Measurements from ENCODE around the gene MRPL40. TPM values are rescaled to one million over a fixed set of nuclear protein-coding genes. Genes with fewer than 3 reads are reported as not detected.

The MRPL40 gene
- total RNA-seq, 1 donor from 2014 or later: 24.0 TPM

- intact Hi-C loops (cut with micrococcal nuclease): no loop called here
- Mint-ChIP-seq H3K4me3 (no peak overlapping the region), H3K27ac (peak overlapping the region; percentile 50), H3K4me1 (peaks cover 44% of the 10 kb centered on the region), H3K36me3 (ENCODE audit: low read depth) (peaks cover 7% of the 10 kb centered on the region), H3K27me3 (no peaks in the 10 kb centered on the region), H3K9me3 (no peaks in the 10 kb centered on the region)
- no peak for DNase-seq
- TF ChIP-seq, protein P1, sequence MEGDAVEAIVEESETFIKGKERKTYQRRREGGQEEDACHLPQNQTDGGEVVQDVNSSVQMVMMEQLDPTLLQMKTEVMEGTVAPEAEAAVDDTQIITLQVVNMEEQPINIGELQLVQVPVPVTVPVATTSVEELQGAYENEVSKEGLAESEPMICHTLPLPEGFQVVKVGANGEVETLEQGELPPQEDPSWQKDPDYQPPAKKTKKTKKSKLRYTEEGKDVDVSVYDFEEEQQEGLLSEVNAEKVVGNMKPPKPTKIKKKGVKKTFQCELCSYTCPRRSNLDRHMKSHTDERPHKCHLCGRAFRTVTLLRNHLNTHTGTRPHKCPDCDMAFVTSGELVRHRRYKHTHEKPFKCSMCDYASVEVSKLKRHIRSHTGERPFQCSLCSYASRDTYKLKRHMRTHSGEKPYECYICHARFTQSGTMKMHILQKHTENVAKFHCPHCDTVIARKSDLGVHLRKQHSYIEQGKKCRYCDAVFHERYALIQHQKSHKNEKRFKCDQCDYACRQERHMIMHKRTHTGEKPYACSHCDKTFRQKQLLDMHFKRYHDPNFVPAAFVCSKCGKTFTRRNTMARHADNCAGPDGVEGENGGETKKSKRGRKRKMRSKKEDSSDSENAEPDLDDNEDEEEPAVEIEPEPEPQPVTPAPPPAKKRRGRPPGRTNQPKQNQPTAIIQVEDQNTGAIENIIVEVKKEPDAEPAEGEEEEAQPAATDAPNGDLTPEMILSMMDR (IDR thresholded peaks at IDR 0.05): no peak
- no peak for ATAC-seq (ENCODE audit: low read depth)
- ChIA-PET POLR2A (no interaction called here), CTCF (no interaction called here)
These were observed 9.7 kb upstream of the MRPL40 start for GRCh38 chr22:19422440-19423301.

GRCh38 chr22:19424186-19424500 is 8.2 kb upstream of the MRPL40 start:
- no peak overlapping the region for H3K27ac Mint-ChIP-seq
- ATAC-seq (ENCODE audit: low read depth) (no peak), DNase-seq (no peak)
- H3K4me3 Mint-ChIP-seq: no peak overlapping the region
- TF ChIP-seq, protein P1 (IDR thresholded peaks at IDR 0.05): no peak
- peaks cover 7% of the 10 kb centered on the region for H3K36me3 Mint-ChIP-seq (ENCODE audit: low read depth)
- ChIA-PET POLR2A (interaction anchor here (0.6 kb wide), 1 partner anchor 97 kb away, joined by 4 read pairs; no protein-coding TSS in a partner anchor), CTCF (no interaction called here)
- intact Hi-C loops (cut with micrococcal nuclease): no loop called here
- no peaks in the 10 kb centered on the region for H3K9me3 Mint-ChIP-seq
- peaks cover 49% of the 10 kb centered on the region for H3K4me1 Mint-ChIP-seq
- no peaks in the 10 kb centered on the region for H3K27me3 Mint-ChIP-seq

DNA sequence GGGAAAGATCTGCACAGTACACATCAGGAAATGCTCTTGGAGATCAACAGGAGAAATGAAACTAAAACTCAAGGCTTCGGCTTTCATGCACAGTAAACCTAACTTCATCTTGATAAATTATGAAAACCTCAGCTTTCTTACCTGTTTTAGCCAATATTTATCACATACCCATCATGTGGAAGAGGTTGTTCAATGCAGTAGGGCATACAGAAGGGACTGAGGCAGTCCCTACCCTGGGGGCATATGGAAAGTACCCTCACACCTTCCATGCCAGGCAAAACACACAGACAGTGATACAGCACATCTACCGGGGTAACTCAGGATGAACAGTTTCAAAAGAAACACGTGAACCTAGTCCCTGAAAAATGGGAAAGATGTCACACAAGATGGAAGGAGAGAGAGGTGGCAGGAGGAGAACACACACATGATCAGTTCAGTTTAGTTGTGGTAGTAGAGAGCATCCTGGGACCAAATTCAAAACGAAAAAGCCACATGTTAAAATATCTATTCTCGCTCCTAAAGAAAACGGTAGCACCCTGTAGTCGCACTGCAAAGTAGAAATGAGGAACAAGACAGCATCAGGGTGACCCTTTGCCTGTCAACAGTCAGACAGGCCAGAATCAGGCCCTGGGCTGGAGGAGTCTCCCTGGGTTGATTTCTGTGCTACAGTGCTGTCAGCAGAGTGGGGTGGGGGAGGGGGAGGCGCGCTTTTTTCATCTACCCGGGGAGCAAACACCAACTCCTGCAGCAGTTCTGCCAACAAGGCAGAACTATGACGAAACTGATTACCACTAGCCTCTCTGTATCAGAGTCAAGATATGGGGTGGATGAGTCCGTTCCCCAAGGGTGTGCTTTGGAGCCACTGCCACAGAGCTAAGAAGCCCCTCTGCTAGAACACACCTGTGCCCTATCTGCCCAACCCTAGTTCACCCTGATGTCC is 2.1 kb upstream of the MRPL40 start:
- intact Hi-C loops (cut with micrococcal nuclease): loop anchor here (5.0 kb wide), 2 partner anchors 202 to 702 kb away; partner anchors contain the start of gene ZDHHC8
- Mint-ChIP-seq H3K27me3 (no peaks in the 10 kb centered on the region), H3K4me1 (peaks cover 59% of the 10 kb centered on the region), H3K27ac (peak overlapping the region; percentile 57), H3K36me3 (ENCODE audit: low read depth) (peaks cover 14% of the 10 kb centered on the region), H3K9me3 (no peaks in the 10 kb centered on the region), H3K4me3 (peak overlapping the region; percentile 90)
- ChIA-PET CTCF (no interaction called here), POLR2A (interaction anchor here (0.7 to 2.3 kb wide), 3 partner anchors 11 to 256 kb away, joined by 3 to 12 read pairs (median 5); partner anchors contain the start of genes CDC45 and UFD1)
- TF ChIP-seq, protein P1 (IDR thresholded peaks at IDR 0.05): no peak
- ATAC-seq (ENCODE audit: low read depth) (no peak), DNase-seq (no peak)

- DNase-seq: peak; percentile 34
- Mint-ChIP-seq H3K4me3 (peak overlapping the region; percentile 90), H3K27me3 (no peaks in the 10 kb centered on the region), H3K36me3 (ENCODE audit: low read depth) (peaks cover 20% of the 10 kb centered on the region), H3K27ac (peak overlapping the region; percentile 57), H3K9me3 (no peaks in the 10 kb centered on the region), H3K4me1 (peaks cover 64% of the 10 kb centered on the region)
- ChIA-PET CTCF (no interaction called here), POLR2A (interaction anchor here (0.6 to 5.3 kb wide), 17 partner anchors 11 to 380 kb away, joined by 3 to 92 read pairs (median 6); partner anchors contain the start of genes C22orf39, CDC45, CLTCL1 and ESS2)
- no peak for ATAC-seq (ENCODE audit: low read depth)
- intact Hi-C loops (cut with micrococcal nuclease): loop anchor here (5.0 kb wide), 2 partner anchors 201 to 701 kb away; partner anchors contain the start of gene ZDHHC8
- TF ChIP-seq, protein P1 (IDR thresholded peaks at IDR 0.05): no peak
These were observed 1.3 kb upstream of the MRPL40 start for GRCh38 chr22:19430890-19431541.

All from activated B cell treated with CpG ODN at 0.5 μM for 24 hours (primary cell).